ENCODE data around the gene FGD3.

DNA sequence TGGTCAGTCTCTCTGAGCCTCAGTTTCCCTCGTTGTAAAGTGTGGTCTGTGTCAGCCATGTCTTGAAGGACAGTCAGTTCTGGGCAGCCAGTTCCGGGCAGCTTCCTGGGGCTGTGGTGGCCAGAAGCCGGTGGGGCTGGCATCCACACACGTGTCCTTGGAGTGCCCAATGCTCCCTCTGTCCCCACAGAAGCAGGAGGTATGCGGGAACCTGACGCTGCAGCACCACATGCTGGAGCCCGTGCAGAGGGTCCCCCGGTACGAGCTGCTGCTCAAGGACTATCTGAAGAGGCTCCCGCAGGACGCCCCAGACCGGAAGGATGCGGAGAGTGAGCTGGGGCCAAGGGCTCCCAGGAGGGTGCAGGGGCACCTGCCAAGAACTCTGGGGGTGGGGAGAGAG is 62.7 kb downstream of the FGD3 start:
- no peak for TF ChIP-seq POLR2A (IDR thresholded peaks at IDR 0.05)
- TF ChIP-seq, protein P1, sequence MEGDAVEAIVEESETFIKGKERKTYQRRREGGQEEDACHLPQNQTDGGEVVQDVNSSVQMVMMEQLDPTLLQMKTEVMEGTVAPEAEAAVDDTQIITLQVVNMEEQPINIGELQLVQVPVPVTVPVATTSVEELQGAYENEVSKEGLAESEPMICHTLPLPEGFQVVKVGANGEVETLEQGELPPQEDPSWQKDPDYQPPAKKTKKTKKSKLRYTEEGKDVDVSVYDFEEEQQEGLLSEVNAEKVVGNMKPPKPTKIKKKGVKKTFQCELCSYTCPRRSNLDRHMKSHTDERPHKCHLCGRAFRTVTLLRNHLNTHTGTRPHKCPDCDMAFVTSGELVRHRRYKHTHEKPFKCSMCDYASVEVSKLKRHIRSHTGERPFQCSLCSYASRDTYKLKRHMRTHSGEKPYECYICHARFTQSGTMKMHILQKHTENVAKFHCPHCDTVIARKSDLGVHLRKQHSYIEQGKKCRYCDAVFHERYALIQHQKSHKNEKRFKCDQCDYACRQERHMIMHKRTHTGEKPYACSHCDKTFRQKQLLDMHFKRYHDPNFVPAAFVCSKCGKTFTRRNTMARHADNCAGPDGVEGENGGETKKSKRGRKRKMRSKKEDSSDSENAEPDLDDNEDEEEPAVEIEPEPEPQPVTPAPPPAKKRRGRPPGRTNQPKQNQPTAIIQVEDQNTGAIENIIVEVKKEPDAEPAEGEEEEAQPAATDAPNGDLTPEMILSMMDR (IDR thresholded peaks at IDR 0.05): no peak

Data from right lobe of liver (tissue), 4 donors.